ENCODE measurements around the gene MCTP1.
"Not testable (repeated sequence)": the region's sequence is repeated elsewhere in the genome, so short reads cannot be mapped to it uniquely, and the experiment has no call there.

MCTP1 gene

GRCh38 chr5:95027775-95028174 lies 257.1 kb downstream of the MCTP1 start:
- no peak for DNase-seq (ENCODE audit: low read depth)

GRCh38 chr5:95027151-95027721 lies 257.7 kb downstream of the MCTP1 start:
- DNase-seq (ENCODE audit: low read depth), result no peak

- no peak for DNase-seq (ENCODE audit: low read depth)
These were observed 258.2 kb downstream of the MCTP1 start for GRCh38 chr5:95026718-95027117.

- no peak for DNase-seq (ENCODE audit: low read depth)
These were observed 261.8 kb downstream of the MCTP1 start for GRCh38 chr5:95022967-95023695.

- DNase-seq (ENCODE audit: low read depth), result no peak
These were observed 264.5 kb downstream of the MCTP1 start for GRCh38 chr5:95020345-95020744.

GRCh38 chr5:95018946-95019345 lies 265.9 kb downstream of the MCTP1 start:
- no peak for DNase-seq (ENCODE audit: low read depth)

- no peak for DNase-seq (ENCODE audit: low read depth)
These were observed 266.4 kb downstream of the MCTP1 start for GRCh38 chr5:95018511-95018910.

- DNase-seq (ENCODE audit: low read depth), result no peak
These were observed 275.1 kb downstream of the MCTP1 start for GRCh38 chr5:95009812-95010211.

- no peak for DNase-seq (ENCODE audit: low read depth)
These were observed 276.8 kb downstream of the MCTP1 start for GRCh38 chr5:95007921-95008597.

- DNase-seq (ENCODE audit: low read depth), result no peak
These were observed 279.1 kb downstream of the MCTP1 start for GRCh38 chr5:95005811-95006210.

GRCh38 chr5:94998670-94999069 lies 286.2 kb downstream of the MCTP1 start:
- no peak for DNase-seq (ENCODE audit: low read depth)

GRCh38 chr5:94994537-94994936 lies 290.4 kb downstream of the MCTP1 start:
- not testable (repeated sequence) for DNase-seq (ENCODE audit: low read depth)

- no peak for DNase-seq (ENCODE audit: low read depth)
These were observed 291.4 kb downstream of the MCTP1 start for GRCh38 chr5:94993491-94993890.

- DNase-seq (ENCODE audit: low read depth), result no peak
These were observed 292.6 kb downstream of the MCTP1 start for GRCh38 chr5:94992325-94992724.

GRCh38 chr5:94983861-94984535 lies 300.9 kb downstream of the MCTP1 start:
- no peak for DNase-seq (ENCODE audit: low read depth)

- DNase-seq (ENCODE audit: low read depth), result no peak
These were observed 307.5 kb downstream of the MCTP1 start for GRCh38 chr5:94977437-94977836.

GRCh38 chr5:94976853-94977252 lies 308.0 kb downstream of the MCTP1 start:
- DNase-seq (ENCODE audit: low read depth), result no peak

- no peak for DNase-seq (ENCODE audit: low read depth)
These were observed 312.6 kb downstream of the MCTP1 start for GRCh38 chr5:94972268-94972667.

- DNase-seq (ENCODE audit: low read depth), result no peak
These were observed 315.7 kb downstream of the MCTP1 start for GRCh38 chr5:94969174-94969573.

GRCh38 chr5:94968507-94969095 lies 316.3 kb downstream of the MCTP1 start:
- DNase-seq (ENCODE audit: low read depth), result no peak

- DNase-seq (ENCODE audit: low read depth), result no peak
These were observed 317.4 kb downstream of the MCTP1 start for GRCh38 chr5:94967525-94967924.

GRCh38 chr5:94959279-94959678 lies 325.6 kb downstream of the MCTP1 start:
- DNase-seq (ENCODE audit: low read depth), result not testable (repeated sequence)

All from activated T-helper 9 cell treated with anti-CD3 and anti-CD28 coated beads, Interleukin-2, amount 50 U/mL, for 16 hours (primary cell).